Epidermal melanocyte (primary cell): Measurements from ENCODE around the gene PHACTR1.

Experiments used
- DNase-seq: peaks from one replicate; pipeline ENCODE4 v3.0.0; 2011; ENCODE audit warnings: low spot score; ENCODE audit not compliant: insufficient read length

PHACTR1 gene

GRCh38 chr6:13260101-13260598 lies 543.6 kb downstream of the PHACTR1 start:
- no peak for DNase-seq

DNA sequence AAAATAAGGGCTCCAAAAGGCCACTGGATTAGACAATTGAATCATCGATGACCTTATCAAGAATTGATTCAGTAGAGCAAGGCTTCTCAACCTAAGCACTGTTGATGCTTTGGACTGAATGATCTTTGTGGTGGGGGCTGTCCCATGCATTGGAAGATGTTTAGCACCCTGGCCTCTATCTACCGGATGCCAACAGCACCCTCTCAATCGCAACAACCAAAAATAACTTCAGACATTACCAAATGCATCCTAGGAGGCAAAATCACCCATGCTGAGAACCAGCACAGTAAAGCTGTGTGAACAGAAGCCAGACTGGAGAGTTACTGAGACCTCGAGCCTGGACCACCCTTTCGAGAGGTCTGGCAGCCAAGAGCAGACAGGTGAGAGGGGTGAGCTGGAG lies 544.3 kb downstream of the PHACTR1 start:
- DNase-seq: no peak

DNA sequence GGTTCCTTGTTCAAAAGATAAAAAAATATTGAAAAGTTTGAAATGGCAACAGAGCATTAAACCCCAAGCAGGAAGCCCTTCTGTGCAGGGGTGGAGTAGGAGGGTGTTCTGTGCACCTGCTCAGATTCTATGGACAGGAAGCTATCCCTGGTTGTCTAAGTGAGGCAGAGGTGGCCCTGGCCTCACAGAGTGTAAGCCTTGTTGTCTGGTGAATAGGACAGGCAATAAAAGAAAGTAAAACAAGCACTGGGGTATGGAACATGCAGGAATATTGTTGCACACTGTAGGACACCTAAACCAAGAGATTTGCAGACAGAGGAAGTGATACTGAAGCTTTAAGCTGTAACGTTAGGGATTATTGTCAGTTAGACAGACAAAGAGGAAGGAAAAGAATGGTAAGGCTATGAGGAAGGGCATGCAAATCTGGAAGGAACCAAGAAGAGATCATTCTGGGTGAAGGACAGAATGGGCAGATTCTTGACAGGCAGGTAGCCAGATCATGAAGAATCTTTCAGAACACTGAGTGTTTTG lies 545.0 kb downstream of the PHACTR1 start:
- no peak for DNase-seq

DNA sequence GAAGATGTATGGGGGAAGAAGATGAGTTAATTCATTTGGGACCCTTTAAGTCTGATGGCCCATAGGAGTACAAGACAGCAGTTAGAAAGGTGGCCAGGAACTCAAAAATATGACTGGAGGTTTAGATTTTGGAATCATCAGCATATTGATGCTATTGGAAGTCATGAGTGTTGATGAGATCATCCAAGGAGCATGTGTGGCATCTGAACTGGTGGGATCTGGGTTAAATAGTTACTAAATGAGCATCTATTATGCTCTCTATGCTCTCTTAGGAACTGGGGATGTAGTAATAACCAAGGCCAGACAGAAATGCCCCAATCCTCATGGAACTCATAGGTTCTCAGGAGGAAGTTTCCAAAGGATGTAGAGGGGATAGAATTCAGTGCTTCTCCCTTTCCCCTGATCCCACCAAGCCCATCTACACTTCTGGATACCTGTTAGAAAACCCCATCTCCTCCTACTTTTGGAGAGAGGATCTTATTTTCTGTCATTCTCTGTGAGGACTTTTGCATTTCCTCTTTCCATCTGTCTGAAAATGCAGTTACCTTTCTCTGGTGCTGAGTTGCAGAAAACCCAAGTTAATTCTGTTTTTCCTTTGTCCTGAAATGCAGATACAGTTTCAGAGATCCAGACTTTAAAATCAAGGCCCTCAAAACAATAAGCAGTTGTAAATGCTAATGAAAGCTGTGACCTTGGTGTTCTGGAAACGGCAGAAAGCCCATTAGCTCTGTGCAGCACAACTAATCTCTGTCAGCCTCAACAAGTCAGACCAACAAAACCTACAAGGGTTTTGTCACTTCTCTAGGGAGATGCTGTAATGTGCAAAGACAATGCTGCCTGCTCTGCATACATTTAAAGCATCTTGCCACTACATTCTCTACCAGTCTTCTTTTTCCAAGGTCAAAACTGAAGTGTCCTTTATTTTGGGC lies 546.0 kb downstream of the PHACTR1 start:
- no peak for DNase-seq

DNA sequence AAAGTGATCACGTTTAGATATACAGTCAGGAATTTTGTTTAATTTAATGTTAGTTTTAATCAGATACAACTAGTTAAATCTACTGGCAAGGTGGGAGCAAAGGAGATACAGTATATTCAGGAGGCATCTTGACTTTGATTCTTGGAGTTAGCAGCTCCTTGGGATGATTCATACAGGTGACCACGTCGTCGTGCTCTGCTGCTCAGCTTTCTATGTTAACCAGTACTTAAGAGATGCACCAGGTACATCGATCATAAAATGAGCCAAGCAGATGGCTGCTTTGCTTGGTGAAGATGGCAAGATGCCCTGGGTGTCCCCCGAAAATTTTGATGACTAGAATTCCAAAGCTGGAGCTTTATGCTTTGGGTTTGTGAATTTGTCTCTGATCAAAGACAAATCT lies 547.1 kb downstream of the PHACTR1 start:
- DNase-seq: no peak

DNA sequence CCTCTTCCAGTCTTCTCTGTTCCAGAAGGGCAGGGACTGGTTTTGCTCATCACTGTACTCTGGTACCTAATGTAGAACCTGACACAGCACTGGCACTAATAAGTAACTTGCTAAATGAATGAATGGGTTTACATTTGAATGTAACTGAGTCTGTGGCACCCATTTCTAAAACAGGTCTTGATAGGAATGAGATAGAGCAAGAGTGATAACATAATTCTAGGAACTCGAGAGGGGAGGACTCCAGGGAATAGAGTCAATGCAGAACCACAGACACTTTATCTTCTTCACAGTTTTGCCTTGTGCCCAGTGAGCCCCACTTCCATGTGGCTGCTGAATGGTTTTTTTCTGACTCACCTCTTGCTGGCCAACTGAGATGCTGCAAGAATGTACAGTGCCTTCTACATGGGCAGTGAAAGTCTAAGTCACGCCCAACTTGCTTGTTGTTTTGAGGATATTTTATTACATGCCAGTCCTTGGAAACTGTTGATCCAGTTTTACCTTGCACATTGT lies 550.6 kb downstream of the PHACTR1 start:
- DNase-seq: no peak

- DNase-seq: no peak
Measured at GRCh38 chr6:13268913-13269518, 552.4 kb downstream of the PHACTR1 start.

DNA sequence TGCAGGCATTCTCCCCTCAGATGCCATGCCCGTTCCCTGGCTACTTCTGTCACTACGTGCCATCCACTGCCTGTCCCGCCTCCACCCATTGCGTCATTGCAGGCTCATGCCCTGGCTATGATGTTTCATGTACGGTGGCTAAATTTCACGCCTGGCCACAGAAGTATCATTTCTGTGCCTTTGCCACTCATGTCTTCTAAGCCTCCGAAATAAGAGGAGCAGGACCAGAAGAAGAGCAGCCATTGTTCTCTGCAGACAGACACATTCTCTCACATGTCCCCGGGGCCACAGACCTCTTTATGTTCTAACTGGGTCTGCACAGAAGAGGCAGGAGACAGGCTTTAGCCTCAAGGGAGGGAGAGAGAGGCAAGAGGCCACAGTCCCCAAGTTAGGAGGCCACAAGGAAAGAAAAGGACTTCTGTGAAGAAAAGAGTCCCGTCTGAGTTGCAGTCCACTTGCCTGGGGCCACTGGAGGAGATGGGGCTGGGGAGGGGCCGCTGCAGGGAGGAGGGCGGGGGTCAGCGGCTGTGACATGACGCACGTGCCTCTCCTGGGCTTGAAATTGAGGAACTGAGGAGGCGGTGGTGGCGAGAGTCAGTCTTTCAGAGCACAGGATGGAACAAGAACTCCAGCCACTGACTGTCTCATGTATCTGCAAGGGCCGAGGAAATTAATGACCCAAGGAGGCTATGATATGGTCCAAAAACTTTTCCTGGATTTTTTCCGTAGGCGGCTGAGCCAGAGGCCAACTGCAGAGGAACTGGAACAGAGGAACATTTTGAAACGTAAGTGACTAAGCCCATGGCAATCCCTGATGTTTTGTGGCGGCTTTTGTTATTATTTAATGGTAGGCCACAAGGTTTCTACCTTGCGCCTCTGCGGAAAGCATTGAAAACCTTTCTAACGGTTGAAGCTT lies 555.8 kb downstream of the PHACTR1 start:
- DNase-seq: no peak

GRCh38 chr6:13273202-13273930 lies 556.8 kb downstream of the PHACTR1 start:
- no peak for DNase-seq

- no peak for DNase-seq
Measured at GRCh38 chr6:13273931-13274706, 557.6 kb downstream of the PHACTR1 start.

DNA sequence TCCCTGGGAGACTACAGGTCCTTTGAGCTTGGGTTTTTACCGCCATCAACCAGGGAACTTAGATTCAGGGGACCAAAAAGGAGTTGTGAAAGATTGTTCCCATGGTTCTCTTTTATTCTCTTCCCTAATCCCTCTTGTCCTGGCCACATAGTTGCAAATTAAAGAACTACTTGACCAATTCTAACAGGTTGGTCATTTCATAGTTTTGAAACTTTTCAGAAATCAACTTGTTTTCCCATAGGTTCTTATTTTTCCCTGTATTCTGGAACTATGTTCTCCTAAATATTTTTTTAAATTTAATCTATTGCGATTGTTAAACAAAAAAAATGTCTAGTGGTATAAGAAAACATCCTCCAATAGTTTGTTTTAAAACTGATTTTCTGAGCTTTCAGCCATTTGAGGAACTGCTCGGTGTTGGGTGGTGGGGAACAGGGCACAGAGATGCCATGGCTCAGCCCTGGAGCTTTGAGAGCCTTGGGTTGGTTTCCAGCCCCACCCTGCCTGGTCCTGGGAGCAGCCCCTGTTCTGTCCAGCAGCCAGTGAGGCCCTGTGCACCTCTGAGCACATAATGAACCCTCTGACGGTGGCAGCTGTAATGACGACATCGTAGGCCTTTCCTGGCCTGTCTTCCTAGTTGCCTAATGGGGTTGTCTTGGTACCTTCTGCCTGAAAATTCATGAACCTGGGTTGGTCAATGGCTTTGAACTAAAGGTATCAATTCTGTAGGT lies 558.3 kb downstream of the PHACTR1 start:
- no peak for DNase-seq

DNA sequence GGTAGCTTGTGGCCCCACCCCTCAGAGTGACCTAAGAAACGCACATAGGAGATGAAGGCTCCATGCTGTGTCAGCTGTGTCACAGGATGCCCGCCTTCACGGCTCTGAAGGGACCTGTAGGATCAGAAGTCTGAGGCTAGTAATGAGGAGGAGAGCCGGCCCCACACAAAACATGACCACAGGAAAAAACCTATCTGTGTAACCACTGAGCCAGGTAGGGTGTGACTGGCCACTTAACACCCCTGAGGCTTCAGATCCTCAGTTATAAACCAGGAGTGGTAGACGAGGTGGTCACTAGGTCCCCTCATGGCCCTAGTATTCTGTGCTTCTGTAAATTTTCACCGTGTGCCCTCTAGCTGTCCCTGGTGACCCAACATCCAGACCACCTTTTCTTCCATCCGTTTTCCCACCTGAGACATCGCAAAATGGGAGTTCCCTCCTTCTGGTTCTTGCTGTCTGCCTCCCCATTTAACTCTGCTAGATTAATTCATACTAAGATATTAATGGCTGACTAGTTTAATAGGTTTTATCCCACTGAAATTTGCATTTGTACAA lies 558.9 kb downstream of the PHACTR1 start:
- no peak for DNase-seq

GRCh38 chr6:13277231-13277630 lies 560.7 kb downstream of the PHACTR1 start:
- no peak for DNase-seq

GRCh38 chr6:13278164-13278563 lies 561.6 kb downstream of the PHACTR1 start:
- no peak for DNase-seq

- DNase-seq: peak; percentile 90
Measured at GRCh38 chr6:13278991-13279390, 562.4 kb downstream of the PHACTR1 start.

DNA sequence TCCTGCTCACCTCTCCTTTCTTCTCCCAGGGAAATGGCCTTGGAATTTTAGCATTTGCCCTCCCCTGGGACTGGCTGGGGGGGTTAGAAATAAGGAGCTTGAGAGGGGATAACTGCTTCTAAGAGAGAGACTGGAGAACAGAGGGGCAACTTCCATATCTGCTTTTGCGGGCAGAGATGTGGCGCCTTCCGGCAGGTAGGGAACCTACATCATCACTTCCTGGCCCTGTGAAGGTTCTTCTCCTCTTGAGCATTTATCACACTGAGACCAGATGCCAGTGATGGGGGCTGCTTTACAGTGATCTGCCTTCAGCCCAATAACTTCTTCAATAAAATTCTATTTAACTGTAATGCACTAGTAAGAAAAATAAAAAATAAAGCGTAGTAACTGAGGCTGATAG lies 563.7 kb downstream of the PHACTR1 start:
- no peak for DNase-seq

DNA sequence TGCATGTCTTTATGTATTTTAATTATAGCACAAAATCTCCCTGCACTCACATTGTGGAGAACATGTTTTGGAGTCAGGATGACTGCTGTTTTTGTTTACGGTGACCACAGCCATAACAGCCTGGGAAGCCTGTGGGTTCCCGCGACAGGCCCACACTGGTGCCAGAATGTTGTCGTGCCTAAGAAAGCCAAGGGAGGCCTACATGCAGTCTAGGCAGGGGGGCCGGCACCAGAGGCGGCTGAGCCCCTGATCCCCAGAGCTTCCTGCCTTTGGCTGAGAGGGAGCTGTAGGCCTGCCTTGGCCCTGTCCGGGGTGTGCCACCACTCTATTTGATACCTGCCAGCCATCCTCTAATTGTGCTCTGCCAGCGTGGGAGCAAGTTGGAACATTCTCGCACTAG lies 565.1 kb downstream of the PHACTR1 start:
- DNase-seq: no peak

DNA sequence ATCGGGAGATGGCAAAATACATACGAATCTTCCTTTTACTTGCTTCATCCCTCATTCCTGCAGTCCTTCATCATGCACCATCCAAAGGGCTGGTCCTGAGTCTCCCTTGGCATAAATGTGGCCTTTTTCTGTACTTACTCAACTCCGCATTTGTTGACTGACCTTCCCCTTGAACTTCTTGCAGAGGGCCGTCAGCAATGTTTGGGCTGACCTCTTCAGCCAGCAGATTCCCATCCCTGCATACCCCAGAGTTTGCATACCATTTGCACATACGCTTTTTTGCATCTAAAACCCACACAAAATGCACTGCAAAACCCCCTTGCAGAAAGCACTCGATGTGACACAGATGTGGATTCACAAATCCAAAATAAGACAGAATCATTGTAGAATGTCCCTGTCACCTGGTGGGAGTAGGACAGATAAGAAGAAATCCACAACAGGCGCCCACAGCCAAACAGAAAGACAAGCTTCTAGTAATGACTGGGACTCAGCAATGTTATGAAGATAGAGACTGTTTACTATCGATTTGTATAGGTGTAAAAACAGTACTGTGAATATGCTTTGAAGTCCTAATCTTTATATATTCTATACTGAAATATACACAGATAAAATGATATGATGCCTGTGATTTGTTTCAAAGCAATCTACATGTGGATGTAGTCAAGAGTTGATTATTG lies 566.0 kb downstream of the PHACTR1 start:
- DNase-seq: no peak
